Keratinocyte (primary cell): ENCODE measurements around the gene TSHZ2. TPM values are rescaled to one million over a fixed set of nuclear protein-coding genes. Genes with fewer than 3 reads are reported as not detected.

Source experiments
- DNase-seq: peaks from one replicate; pipeline ENCODE4 v3.0.0-alpha.2; 2011; ENCODE audit warnings: low read depth, missing footprints, low spot score
- FAIRE-seq: peaks from 2 replicates; lab custom pipeline; 2011; peaks lifted over from hg19 to GRCh38; lab: Jason Lieb, UNC
- H2AFZ ChIP-seq: 2 replicates; pipeline ENCODE4 v1.6.0; 2012; ENCODE audit warnings: low read length, control low read depth, inconsistent platforms; ENCODE audit not compliant: control insufficient read depth
- H3K27ac ChIP-seq: 2 replicates; pipeline ENCODE4 v1.5.1; 2011; ENCODE audit warnings: low read length; ENCODE audit not compliant: control insufficient read depth, insufficient read depth
- H3K27me3 ChIP-seq: 3 replicates; pipeline ENCODE4 v1.6.0; 2011; ENCODE audit warnings: low read length; ENCODE audit not compliant: control insufficient read depth, insufficient read depth; ENCODE audit errors: extremely low read depth
- H3K36me3 ChIP-seq, 2 experiments: 2 replicates in 1 of 2; 3 replicates in 1 of 2; pipeline ENCODE4 v1.5.1; 2011; ENCODE audit warnings: low read length in 2 of 2, mild to moderate bottlenecking in 1 of 2; ENCODE audit not compliant: control insufficient read depth in 2 of 2, insufficient read depth in 2 of 2; ENCODE audit errors: extremely low read depth in 1 of 2
- H3K4me1 ChIP-seq: 3 replicates; pipeline ENCODE4 v1.5.1; 2011; ENCODE audit warnings: low read length; ENCODE audit not compliant: control insufficient read depth, insufficient read depth; ENCODE audit errors: extremely low read depth
- H3K4me2 ChIP-seq: 3 replicates; pipeline ENCODE4 v1.6.0; 2011; ENCODE audit warnings: low read depth, low read length; ENCODE audit not compliant: control insufficient read depth, insufficient read depth; ENCODE audit errors: extremely low read depth
- H3K4me3 ChIP-seq, 3 experiments: fragments of 200-600 bp in 1 of 3; sonication (generic) in 1 of 3; 2 replicates in 2 of 3; 3 replicates in 1 of 3; pipeline ENCODE4 v1.5.1; 2011 to 2016; ENCODE audit warnings: low read length in 3 of 3, mild to moderate bottlenecking in 3 of 3, control low read depth in 2 of 3, inconsistent platforms in 1 of 3, low read depth in 1 of 3, mixed read lengths in 1 of 3, mixed run types in 1 of 3, moderate library complexity in 1 of 3; ENCODE audit not compliant: control insufficient read depth in 2 of 3, insufficient read depth in 2 of 3; ENCODE audit errors: extremely low read depth in 1 of 3
- H3K79me2 ChIP-seq: 2 replicates; pipeline ENCODE4 v1.6.0; 2012; ENCODE audit warnings: low read length; ENCODE audit not compliant: control insufficient read depth, insufficient read depth
- H3K9ac ChIP-seq: 3 replicates; pipeline ENCODE4 v1.6.0; 2011; ENCODE audit warnings: low read length; ENCODE audit not compliant: control insufficient read depth, insufficient read depth; ENCODE audit errors: extremely low read depth
- H3K9me1 ChIP-seq: 3 replicates; pipeline ENCODE4 v1.6.0; 2011; ENCODE audit warnings: low read length; ENCODE audit not compliant: control insufficient read depth, insufficient read depth; ENCODE audit errors: extremely low read depth
- H3K9me3 ChIP-seq: 2 replicates; pipeline ENCODE4 v1.5.1; 2012; ENCODE audit warnings: low read depth, low read length; ENCODE audit not compliant: control insufficient read depth
- H4K20me1 ChIP-seq: 3 replicates; pipeline ENCODE4 v1.6.0; 2011; ENCODE audit warnings: low read length; ENCODE audit not compliant: control insufficient read depth, insufficient read depth; ENCODE audit errors: extremely low read depth
- EZH2 ChIP-seq: IDR thresholded peaks from one replicate; pipeline ENCODE4 v1.6.1; 2012; ENCODE audit warnings: inconsistent platforms, mild to moderate bottlenecking, low read length, moderate library complexity
- dilution Hi-C: fragments of 300-500 bp; cut with MboI; formaldehyde crosslinking; loops from one replicate; pipeline ENCODE4 v1.7.0; 2020; ENCODE audit warnings: low sequenced_read_pairs; ENCODE audit not compliant: extremely low pct_ligation_motif_present
- polyA plus RNA-seq, 5 experiments: library from polyadenylated mRNA; depleted of rRNA in 3 of 5; stranded (reverse) in 3 of 5; stranded (forward) in 1 of 5; unstranded in 1 of 5; fragments of >200 nt; gene quantifications; 1 replicate in 1 of 5; 2 replicates in 3 of 5; 3 replicates in 1 of 5; pipeline versions ENCODE4 v1.2.1 to v1.2.3, GENCODE V29; 2011 to 2012; ENCODE audit warnings: missing spikeins in 2 of 5, low read depth in 1 of 5, low replicate concordance in 1 of 5
- TF ChIP-seq, protein P1 (sequence below), 3 experiments: IDR thresholded peaks in 1 of 3; conservative IDR thresholded peaks in 1 of 3; optimal IDR thresholded peaks in 1 of 3; 2 replicates in 2 of 3; 3 replicates in 1 of 3; pipeline versions ENCODE3 to v1.5.1; 2011; ENCODE audit warnings: low read length in 3 of 3, mild to moderate bottlenecking in 3 of 3, moderate library complexity in 2 of 3, control low read depth in 1 of 3, inconsistent platforms in 1 of 3; ENCODE audit not compliant: insufficient read depth in 2 of 3; ENCODE audit errors: extremely low read depth in 1 of 3

TSHZ2 gene
- polyA plus RNA-seq, 1 donor (not counting 4 experiments of a cell fraction or from before 2014, with no cell fraction given), result 1.1 TPM

DNA sequence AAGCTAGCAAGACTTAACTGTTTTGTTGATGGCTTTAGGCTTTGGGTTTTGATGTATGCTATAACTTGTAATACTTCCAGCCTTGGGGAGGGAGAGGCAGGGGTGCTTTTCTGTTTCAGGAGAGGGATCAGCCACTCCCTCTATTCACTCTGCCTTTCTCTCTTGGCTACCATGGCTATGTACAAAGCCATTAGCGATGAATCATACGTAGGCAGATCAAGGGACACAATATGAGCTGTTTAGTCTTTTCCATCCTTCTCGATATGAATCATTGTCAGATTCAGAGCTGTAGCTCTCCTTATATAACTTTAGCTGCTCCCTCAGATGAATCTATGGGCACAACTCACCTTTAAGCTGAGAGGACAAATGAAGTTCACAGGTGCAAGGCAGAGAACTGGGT is 230.6 kb downstream of the TSHZ2 start:
- DNase-seq (no peak), FAIRE-seq (no peak)
- Histone ChIP-seq H2AFZ (no peak overlapping the region), H3K79me2 (no peaks in the 10 kb centered on the region), H3K4me1 (peaks cover 2% of the 10 kb centered on the region), H3K27me3 (no peaks in the 10 kb centered on the region), H3K4me2 (no peak overlapping the region), H3K9me1 (no peaks in the 10 kb centered on the region), H3K9me3 (no peaks in the 10 kb centered on the region), H3K9ac (no peak overlapping the region), H3K27ac (no peak overlapping the region), H3K36me3 (no peaks in the 10 kb centered on the region), H4K20me1 (no peaks in the 10 kb centered on the region), H3K4me3 (no peak overlapping the region)
- TF ChIP-seq, protein P1, sequence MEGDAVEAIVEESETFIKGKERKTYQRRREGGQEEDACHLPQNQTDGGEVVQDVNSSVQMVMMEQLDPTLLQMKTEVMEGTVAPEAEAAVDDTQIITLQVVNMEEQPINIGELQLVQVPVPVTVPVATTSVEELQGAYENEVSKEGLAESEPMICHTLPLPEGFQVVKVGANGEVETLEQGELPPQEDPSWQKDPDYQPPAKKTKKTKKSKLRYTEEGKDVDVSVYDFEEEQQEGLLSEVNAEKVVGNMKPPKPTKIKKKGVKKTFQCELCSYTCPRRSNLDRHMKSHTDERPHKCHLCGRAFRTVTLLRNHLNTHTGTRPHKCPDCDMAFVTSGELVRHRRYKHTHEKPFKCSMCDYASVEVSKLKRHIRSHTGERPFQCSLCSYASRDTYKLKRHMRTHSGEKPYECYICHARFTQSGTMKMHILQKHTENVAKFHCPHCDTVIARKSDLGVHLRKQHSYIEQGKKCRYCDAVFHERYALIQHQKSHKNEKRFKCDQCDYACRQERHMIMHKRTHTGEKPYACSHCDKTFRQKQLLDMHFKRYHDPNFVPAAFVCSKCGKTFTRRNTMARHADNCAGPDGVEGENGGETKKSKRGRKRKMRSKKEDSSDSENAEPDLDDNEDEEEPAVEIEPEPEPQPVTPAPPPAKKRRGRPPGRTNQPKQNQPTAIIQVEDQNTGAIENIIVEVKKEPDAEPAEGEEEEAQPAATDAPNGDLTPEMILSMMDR (optimal IDR thresholded peaks at IDR 0.05 in 1 of 3, IDR thresholded peaks at IDR 0.05 in 1 of 3, conservative IDR thresholded peaks at IDR 0.05 in 1 of 3; ENCODE audit: extremely low read depth in 1 of 3, insufficient read depth in 2 of 3, low read length in 3 of 3), result no peak
- no peak for TF ChIP-seq EZH2
- dilution Hi-C loops, result no loop called here

DNA sequence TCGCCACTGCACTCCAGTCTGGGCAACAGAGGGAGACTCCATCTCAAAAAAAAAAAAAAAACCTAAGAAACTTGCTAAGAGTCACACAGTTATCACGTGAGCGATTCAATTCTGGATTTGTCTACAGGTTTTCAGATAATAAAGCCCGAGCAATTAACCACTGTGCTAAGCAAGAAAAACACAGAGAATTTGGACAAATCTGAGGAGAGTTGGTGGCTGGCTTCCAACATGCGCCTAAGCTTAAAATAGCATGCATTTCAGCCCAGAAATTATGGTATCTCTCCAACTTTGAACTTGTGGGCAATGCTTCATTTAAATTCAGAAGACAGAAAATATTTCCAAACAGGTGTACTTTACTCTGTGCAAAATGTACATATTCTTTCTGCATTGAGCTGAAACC is 232.9 kb downstream of the TSHZ2 start:
- Histone ChIP-seq H3K9me1 (no peaks in the 10 kb centered on the region), H3K79me2 (no peaks in the 10 kb centered on the region), H3K9me3 (no peaks in the 10 kb centered on the region), H3K36me3 (no peaks in the 10 kb centered on the region), H4K20me1 (no peaks in the 10 kb centered on the region), H3K27ac (no peak overlapping the region), H2AFZ (no peak overlapping the region), H3K9ac (no peak overlapping the region), H3K4me2 (no peak overlapping the region), H3K4me1 (peaks cover 2% of the 10 kb centered on the region), H3K27me3 (no peaks in the 10 kb centered on the region), H3K4me3 (no peak overlapping the region)
- TF ChIP-seq EZH2, result no peak
- TF ChIP-seq, protein P1 (optimal IDR thresholded peaks at IDR 0.05 in 1 of 3, IDR thresholded peaks at IDR 0.05 in 1 of 3, conservative IDR thresholded peaks at IDR 0.05 in 1 of 3; ENCODE audit: extremely low read depth in 1 of 3, insufficient read depth in 2 of 3, low read length in 3 of 3), result no peak
- dilution Hi-C loops, result no loop called here
- no peak for DNase-seq
- FAIRE-seq, result no peak
